ENCODE data around the gene DNAJC1.

The DNAJC1 gene

DNA sequence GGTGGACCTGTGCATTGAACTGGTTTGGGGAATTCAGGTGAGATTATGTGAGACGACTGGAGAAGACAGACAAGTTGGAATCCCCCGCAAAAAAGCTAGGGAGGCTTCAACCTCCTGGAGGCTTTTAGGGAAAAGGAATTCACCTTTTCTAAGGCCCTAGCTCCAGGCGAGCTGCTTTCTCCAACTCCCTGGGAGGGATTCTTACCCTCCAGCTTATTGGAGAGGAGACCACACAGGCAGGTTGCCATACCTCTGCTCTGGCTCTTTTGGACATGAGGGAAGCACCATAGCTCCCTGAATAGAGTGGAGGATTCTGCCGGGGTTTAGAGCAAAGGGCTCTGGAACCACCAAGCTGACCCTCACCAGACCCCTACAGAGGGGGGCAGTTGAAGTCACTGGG lies 255.7 kb downstream of the DNAJC1 start:
- TF ChIP-seq EZH2phosphoT487 (IDR thresholded peaks at IDR 0.05; ENCODE audit: borderline replicate concordance, low read length): no peak
- TF ChIP-seq, protein P1, sequence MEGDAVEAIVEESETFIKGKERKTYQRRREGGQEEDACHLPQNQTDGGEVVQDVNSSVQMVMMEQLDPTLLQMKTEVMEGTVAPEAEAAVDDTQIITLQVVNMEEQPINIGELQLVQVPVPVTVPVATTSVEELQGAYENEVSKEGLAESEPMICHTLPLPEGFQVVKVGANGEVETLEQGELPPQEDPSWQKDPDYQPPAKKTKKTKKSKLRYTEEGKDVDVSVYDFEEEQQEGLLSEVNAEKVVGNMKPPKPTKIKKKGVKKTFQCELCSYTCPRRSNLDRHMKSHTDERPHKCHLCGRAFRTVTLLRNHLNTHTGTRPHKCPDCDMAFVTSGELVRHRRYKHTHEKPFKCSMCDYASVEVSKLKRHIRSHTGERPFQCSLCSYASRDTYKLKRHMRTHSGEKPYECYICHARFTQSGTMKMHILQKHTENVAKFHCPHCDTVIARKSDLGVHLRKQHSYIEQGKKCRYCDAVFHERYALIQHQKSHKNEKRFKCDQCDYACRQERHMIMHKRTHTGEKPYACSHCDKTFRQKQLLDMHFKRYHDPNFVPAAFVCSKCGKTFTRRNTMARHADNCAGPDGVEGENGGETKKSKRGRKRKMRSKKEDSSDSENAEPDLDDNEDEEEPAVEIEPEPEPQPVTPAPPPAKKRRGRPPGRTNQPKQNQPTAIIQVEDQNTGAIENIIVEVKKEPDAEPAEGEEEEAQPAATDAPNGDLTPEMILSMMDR (IDR thresholded peaks at IDR 0.05; ENCODE audit: low read depth, low read length, poor library complexity, severe bottlenecking): no peak
- H3K9me3 ChIP-seq (ENCODE audit: control insufficient read depth, insufficient read depth, low read length): no peaks in the 10 kb centered on the region
- H3K27me3 ChIP-seq (ENCODE audit: control insufficient read depth, low read length): no peaks in the 10 kb centered on the region
- no peaks in the 10 kb centered on the region; the same call in 1 of the 2 replicates for H3F3A ChIP-seq (ENCODE audit: control insufficient read depth, insufficient read depth)
- H3K4me1 ChIP-seq (ENCODE audit: control insufficient read depth, low read length): no peaks in the 10 kb centered on the region
- no peaks in the 10 kb centered on the region for H4K20me1 ChIP-seq (ENCODE audit: control insufficient read depth, insufficient read depth, low read depth, low read length)
- no peak overlapping the region for H3K27ac ChIP-seq (ENCODE audit: low read depth, low read length)
- H3K4me2 ChIP-seq (ENCODE audit: low read length): no peak overlapping the region
- H3K79me2 ChIP-seq (ENCODE audit: control insufficient read depth, low read length): no peaks in the 10 kb centered on the region
- H3K9me2 ChIP-seq (replicated peaks; ENCODE audit: control insufficient read depth, low read length): no peaks in the 10 kb centered on the region
- peaks cover 13% of the 10 kb centered on the region for H3K36me3 ChIP-seq (ENCODE audit: control insufficient read depth, low read length)
- no peak overlapping the region for H3K4me3 ChIP-seq (ENCODE audit: low read length)

DNA sequence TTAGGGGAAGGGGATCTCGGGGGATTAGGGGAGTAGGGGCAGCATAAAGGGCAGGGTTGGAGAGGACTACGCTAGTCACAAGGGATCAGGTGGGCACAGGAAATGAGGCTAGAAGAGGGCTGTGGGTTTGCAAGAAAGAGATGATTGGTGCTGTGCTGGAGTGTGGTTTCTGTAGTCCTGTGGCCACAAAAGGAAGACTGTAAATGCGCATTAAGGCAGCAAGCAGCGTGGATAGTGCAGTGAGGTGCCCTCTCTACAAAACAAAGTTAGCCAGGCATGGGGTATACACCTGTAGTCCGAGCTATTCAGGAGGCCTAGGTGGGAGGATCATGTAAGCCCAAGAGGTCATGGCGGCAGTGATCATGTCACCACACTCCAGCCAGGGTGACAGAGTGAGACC lies 257.4 kb downstream of the DNAJC1 start:
- Histone ChIP-seq H3F3A (ENCODE audit: control insufficient read depth, insufficient read depth) (no peaks in the 10 kb centered on the region; the same call in 1 of the 2 replicates), H3K4me1 (ENCODE audit: control insufficient read depth, low read length) (no peaks in the 10 kb centered on the region), H4K20me1 (ENCODE audit: control insufficient read depth, insufficient read depth, low read depth, low read length) (no peaks in the 10 kb centered on the region), H3K27me3 (ENCODE audit: control insufficient read depth, low read length) (no peaks in the 10 kb centered on the region), H3K4me3 (ENCODE audit: low read length) (no peak overlapping the region), H3K9me3 (ENCODE audit: control insufficient read depth, insufficient read depth, low read length) (no peaks in the 10 kb centered on the region), H3K36me3 (ENCODE audit: control insufficient read depth, low read length) (peaks cover 30% of the 10 kb centered on the region), H3K9me2 (replicated peaks; ENCODE audit: control insufficient read depth, low read length) (no peaks in the 10 kb centered on the region), H3K79me2 (ENCODE audit: control insufficient read depth, low read length) (no peaks in the 10 kb centered on the region), H3K4me2 (ENCODE audit: low read length) (no peak overlapping the region), H3K27ac (ENCODE audit: low read depth, low read length) (no peak overlapping the region)
- TF ChIP-seq, protein P1 (IDR thresholded peaks at IDR 0.05; ENCODE audit: low read depth, low read length, poor library complexity, severe bottlenecking): no peak
- TF ChIP-seq EZH2phosphoT487 (IDR thresholded peaks at IDR 0.05; ENCODE audit: borderline replicate concordance, low read length): no peak

DNA sequence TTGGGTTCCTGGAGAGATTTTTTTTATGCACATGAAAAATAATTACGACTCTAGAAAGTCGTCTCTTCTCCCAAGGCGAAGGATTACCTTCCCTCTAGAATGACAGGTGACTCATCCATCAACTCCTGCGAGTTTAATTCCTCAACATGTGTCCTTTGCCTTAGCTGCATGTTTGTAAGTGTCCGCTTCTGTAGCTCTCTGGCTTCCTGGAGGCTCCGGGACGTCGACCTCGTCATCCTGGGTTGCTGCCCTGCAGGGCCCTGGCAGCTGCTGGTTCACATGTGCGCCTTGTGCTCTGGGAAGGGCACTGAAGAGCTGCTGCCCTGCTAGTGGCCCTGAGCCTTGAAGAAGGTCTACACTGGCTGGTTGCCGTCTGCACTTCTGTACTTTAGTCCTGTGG lies 259.3 kb downstream of the DNAJC1 start:
- no peak overlapping the region for H3K4me3 ChIP-seq (ENCODE audit: low read length)
- H4K20me1 ChIP-seq (ENCODE audit: control insufficient read depth, insufficient read depth, low read depth, low read length): no peaks in the 10 kb centered on the region
- no peak for TF ChIP-seq EZH2phosphoT487 (IDR thresholded peaks at IDR 0.05; ENCODE audit: borderline replicate concordance, low read length)
- TF ChIP-seq, protein P1 (IDR thresholded peaks at IDR 0.05; ENCODE audit: low read depth, low read length, poor library complexity, severe bottlenecking): no peak
- no peaks in the 10 kb centered on the region for H3K9me3 ChIP-seq (ENCODE audit: control insufficient read depth, insufficient read depth, low read length)
- H3K9me2 ChIP-seq (replicated peaks; ENCODE audit: control insufficient read depth, low read length): no peaks in the 10 kb centered on the region
- no peaks in the 10 kb centered on the region for H3K4me1 ChIP-seq (ENCODE audit: control insufficient read depth, low read length)
- H3K27me3 ChIP-seq (ENCODE audit: control insufficient read depth, low read length): no peaks in the 10 kb centered on the region
- no peak overlapping the region for H3K4me2 ChIP-seq (ENCODE audit: low read length)
- no peaks in the 10 kb centered on the region for H3K79me2 ChIP-seq (ENCODE audit: control insufficient read depth, low read length)
- H3F3A ChIP-seq (ENCODE audit: control insufficient read depth, insufficient read depth): no peaks in the 10 kb centered on the region; the same call in 1 of the 2 replicates
- H3K36me3 ChIP-seq (ENCODE audit: control insufficient read depth, low read length): peaks cover 49% of the 10 kb centered on the region
- H3K27ac ChIP-seq (ENCODE audit: low read depth, low read length): no peak overlapping the region
